Activated CD8-positive, alpha-beta memory T cell treated with anti-CD3 and anti-CD28 coated beads for 48 hours (primary cell): ENCODE results near the gene CACHD1.

Experiments
- DNase-seq, 3 experiments: peaks; one replicate each; pipeline ENCODE4 v3.0.0-alpha.2; 2020; ENCODE audit warnings: low read depth in 2 of 3, low spot score in 2 of 3

Gene CACHD1

DNA sequence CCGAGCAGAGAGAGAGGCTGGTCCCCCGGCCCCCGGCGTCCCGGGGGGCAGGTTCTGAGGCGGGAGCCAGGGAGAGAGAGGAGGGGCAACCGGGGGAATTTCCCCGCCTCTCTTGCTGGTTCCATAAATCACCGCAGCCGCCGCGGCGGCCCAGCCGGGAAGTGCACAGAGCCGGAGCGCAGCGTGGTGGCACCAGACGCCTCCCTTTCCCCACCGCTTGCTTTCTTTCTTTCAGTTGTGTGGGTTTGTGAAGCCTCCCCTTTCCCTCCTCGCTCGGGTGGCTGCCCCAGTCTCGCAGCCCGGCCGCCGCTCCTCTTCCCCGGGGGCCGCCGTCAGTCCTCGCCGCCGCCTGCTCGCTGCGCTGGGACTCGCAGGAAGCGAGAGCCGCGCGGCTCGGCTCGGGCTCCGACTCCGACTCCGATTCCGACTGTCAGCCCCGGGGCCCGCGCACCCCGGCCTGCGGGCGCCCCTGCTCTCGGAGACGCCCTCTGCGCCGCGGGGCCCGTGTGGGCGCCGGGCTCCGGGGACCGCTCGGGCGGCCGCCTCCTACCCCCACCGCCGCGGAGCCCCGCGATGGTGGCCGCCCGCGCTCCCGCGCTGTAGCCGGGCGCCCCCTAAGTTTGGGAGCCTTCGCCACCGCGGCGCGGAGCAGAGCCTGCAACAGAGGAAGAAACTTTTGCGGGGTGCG, at the start of gene CACHD1:
CACHD1 (plus strand) TSS at position 153 of the 688 bp plus-strand sequence. CDS start 616 bp downstream, outside the sequence.
- DNase-seq = peak; percentile 22 to 56 (median 38)

DNA sequence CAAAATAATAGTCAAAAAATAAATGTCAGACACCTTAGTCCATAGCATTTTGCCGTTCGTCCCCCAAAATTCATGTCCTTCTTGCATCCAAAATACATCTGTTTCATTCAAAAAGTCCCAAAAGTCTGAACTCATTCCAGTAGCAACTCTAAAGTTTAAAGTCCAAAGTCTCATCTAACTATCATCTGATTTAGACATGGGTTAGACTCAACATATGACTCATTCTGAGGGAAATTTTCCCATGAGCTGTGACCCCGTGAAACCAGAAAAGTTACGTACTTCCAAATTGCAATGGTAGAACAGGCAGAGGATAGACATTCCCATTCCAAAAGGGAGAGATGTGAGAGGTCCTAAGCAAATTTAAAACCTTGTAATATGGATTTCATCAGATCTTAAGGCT, 48.6 kb upstream of the CACHD1 start:
- DNase-seq = no peak

DNA sequence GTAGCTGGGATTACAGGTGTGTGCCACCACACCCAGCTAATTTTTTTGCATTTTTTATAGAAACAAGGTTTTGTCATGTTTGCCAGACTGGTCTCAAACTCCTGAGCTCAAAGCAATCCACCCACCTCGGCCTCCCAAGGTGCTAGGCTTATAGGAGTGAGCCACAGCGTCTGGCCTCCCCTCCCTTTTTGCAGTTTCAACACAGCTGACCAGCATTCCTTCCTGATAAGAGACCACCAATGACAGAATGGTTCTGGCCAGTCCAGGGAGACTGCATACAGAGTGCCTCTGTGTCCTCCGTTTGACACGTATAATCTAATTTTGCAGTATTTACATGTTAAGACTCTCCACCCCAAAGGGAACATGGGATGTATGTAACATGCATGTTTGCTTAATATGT, 46.4 kb upstream of the CACHD1 start:
- DNase-seq = no peak

DNA sequence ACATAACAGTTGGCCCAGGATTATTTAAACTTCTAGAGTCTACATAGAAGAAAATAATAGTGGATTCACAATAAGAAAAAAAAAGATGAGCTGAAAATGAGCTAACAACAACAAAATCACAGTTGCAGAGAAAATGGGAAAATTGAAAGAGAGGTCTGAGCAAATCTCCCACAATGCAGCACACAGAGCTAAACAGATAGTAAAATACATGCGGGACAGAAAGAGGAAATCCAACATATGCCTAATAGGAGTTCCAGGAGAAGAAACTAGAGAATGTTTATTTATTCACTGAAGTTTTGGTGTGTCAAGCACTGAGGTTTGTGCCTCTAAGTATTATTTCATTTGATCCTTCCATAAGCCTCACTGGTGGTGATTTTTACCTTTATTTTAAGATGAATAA, 45.5 kb upstream of the CACHD1 start:
- no peak for DNase-seq

DNA sequence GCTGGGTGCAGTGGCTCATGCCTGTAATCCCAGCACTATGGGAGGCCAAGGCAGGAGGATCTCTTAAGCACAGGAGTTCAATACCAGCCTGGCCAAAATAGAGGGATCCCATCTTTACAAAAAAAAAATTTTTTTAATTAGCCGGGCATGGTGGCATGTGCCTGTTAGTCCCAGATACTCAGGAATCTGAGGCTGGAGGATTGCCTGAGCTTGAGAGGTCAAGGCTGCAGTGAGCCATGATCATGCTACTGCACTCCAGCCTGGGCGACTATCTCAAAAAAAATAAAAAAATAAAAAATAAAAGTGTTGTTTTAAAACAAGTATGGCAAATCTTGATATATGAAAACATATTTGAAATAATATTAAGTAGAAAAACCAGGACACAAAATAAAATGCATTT, 44.4 kb upstream of the CACHD1 start:
- no peak for DNase-seq

DNA sequence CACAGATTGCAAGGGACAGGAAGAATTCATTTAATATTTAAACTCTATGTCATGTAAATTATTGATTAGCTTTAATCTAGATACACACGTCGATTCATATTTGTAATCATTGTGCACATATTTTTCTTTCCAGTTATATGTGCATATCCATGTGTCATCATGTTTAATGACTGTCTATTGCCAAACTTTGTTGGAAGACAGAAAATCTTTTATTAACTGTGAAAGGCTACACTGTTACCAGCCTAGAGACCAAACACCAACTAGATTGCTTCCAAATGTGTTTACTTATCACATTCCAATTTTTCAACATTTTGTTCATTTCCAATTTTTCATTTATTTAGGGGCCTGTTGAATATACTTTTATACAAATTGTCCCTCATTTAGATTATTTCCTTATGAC, 43.2 kb upstream of the CACHD1 start:
- DNase-seq = no peak

DNA sequence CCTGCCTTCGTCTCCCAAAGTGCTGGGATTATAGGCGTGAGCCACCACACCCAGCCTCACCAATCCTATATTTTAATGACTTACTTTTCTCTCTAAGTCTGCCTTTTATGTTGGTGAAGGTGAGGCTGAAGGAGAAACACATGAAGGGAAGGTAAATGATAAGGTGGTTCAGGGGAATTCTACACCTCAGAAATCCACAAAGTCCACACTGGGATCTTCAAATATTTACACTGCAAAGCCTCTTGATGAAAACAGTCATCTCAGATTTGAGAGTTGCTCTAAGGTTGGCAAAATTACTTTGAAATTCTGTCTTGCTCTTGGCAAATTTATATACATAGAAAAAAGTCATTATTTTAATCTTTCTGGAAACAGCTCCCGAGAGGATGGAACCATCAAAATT, 42.0 kb upstream of the CACHD1 start:
- no peak for DNase-seq

DNA sequence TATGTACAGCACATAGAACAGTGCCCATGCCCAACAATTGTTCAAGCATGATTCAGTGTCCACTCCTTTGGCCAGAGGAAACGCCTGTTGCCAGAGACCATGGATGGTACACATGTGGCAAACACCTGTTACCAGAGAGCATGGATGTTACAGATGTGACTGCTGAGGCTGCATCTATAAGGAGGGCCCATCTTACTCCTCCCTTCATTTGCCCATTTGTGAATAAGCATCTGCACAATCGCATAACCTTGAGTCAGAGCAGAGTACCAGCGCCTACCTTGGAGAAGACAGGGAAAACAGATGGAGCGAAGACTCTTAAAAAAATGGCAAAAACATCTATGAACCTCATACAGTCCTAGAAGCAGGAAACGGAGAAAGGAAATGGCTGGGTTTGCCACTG, 36.6 kb upstream of the CACHD1 start:
- DNase-seq = no peak

DNA sequence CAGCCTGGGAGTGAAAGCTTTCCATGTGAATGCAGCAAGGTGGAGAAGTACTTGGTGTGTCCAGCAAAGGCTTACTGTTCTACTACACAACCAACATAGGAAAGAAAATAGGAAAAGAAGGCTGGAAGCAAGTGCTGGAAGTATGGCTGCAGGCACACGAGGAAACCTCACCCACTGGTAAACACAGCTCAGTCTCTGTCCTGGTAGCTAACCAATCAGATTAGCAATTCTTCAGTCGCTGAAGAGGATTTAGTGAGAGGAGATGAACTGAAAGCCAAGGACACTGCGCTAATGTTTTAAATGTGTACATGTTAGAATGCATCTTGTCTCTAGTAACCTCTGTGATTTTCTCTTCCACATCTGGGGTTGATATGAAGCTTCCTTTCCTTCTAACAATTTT, 36.2 kb upstream of the CACHD1 start:
- DNase-seq = no peak

DNA sequence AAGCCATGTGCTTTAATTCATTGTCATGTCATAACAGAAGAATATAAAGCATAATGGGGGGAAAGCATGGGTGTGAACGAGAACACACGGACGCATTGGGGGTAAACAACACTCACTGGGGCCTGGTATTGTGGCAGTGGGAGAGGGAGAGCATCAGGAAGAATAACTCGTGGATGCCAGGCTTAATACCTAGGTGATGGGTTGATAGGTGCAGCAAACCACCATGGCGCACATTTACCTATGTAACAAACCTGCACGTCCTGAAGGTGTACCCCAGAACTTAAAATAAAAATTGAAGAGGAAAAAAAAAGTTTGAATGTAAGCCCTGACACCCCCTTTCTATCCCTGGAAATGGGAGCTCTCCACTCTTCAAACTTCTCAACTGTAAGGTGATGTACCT, 34.9 kb upstream of the CACHD1 start:
- no peak for DNase-seq

DNA sequence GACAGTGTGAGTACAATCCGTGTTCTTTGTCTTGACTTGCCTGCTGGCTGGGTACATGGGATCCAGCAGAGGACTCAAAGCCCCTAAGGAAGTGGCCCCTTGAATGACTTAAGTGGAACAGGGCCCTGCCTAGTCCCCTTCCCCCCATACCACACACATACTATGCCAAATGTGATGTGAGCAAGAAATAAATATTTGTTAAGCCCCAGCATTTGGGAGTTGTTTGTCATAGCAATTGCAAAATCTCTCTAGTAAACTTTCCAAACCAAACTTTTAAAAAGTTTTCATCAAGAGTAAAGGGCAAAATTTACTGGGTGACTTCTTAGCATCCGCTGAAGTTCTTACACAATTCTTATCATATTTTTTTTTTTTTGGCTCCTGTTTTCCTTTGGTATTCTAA, 32.5 kb upstream of the CACHD1 start:
- no peak for DNase-seq

DNA sequence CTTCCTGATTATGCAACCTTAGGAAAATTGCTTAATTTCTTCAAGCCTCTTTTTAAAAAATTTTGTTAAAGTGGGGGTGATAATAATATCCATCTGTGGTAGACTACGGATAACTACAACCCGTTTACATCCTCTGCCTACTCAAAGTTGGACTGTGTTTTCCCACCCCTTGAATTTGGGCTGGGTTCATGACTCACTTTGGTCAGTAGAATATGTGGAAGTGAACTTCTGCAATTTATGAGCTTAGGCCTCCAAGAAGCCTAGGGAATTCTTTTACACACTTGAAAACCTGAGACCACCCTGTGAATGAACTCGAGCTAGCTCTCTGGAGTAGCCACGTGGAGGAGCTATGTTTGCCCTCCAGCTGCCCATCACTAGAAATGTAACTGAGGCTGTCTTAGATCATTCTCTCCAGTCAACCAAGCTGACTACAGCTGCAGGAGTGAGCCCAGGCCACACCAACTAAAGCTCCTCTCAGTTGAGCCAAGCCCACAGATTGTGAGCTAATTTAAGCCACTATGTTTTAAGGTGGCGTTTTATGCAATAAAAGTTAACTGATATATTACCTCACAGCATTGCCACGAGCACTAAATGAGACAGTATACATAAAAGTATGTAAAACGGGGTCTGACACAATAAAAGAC, 29.6 kb upstream of the CACHD1 start:
- no peak for DNase-seq

DNA sequence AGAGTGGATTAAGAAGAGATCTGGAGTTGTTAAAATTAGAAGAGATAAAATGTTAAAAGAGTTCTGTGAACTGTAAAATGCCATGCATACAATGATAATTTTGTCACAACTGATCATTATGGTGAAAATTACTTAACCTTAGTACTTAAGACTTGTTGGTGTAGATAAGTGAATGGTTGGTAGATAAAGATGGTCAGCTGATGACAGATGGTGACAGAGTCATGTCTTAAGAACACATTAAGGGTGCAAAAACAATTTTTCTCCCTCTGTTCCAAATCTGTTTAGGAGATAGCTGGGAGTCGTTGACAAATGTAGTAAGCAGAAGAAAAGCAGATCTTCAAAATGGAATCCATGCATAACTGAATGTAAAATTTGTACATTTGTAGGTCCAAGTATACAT, 18.5 kb upstream of the CACHD1 start:
- no peak for DNase-seq

DNA sequence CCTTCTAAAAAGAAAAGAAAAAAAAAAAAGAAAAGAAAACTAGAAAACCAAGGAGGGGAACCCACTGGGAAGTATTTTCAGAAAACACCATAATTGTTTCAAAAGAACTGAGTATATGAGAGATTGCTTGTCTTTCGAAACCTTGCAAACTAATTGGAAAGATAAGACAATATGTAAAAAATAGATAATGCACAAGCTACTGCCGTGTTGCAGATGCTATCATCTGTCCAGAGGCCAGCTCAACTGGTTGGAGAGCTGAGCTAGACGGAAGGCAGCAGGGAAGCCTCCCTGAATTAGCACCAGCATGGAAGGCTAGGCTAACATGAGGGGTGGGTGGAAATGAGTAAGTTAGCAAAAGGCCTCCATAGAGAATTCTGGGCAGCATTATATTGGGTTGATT, 16.2 kb upstream of the CACHD1 start:
- DNase-seq = no peak

DNA sequence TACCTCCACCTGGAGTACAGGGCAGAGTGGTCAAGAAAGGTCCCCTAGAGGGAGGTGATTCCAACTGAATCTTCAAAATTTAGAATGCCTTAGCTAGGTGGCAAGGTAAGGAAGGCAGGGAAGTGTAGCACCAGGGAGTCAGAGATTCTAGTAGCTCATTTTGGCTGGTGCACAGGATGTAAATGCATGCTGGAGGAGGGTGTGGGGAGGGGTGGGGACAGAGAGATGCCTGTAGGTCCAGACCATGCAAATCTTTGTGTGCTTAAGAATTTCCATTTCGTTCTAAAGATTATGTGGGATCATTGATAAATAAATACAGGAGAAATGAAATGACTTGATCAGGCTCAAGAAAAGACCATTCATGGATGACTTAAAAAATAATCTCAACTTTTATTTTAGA, 11.0 kb upstream of the CACHD1 start:
- DNase-seq = no peak

DNA sequence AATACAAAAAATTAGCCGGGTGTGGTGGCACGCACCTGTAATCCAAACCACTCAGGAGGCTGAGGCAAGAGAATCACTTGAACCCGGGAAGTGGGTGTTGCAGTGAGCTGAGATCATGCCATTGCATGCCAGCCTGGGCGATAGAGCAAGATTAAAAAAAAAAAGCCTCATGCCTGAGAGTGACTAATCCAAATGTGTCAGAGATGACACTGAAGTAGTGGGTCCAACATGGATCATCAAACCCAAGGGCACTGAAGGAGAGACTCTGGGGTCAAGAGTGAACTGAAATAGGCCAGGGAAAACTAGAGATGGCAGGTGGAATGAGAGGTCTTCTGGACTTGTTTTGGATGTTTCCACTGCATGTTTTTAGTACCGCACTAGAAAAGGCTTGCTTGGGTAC, 10.2 kb upstream of the CACHD1 start:
- DNase-seq = no peak

DNA sequence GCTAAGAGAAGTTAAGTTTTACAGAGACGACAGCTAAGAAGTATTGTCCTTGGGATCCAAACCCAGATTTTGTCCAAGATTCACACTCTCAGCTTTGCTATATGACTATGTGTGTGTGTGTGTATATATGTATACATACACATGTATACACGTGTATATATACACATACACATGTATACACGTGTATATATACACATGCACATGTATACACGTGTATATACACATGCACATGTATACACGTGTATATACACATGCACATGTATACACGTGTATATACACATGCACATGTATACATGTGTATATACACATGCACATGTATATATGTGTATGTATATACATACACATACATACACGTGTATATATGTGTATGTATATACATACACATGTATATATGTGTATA, 3.9 kb upstream of the CACHD1 start:
- DNase-seq = no peak

DNA sequence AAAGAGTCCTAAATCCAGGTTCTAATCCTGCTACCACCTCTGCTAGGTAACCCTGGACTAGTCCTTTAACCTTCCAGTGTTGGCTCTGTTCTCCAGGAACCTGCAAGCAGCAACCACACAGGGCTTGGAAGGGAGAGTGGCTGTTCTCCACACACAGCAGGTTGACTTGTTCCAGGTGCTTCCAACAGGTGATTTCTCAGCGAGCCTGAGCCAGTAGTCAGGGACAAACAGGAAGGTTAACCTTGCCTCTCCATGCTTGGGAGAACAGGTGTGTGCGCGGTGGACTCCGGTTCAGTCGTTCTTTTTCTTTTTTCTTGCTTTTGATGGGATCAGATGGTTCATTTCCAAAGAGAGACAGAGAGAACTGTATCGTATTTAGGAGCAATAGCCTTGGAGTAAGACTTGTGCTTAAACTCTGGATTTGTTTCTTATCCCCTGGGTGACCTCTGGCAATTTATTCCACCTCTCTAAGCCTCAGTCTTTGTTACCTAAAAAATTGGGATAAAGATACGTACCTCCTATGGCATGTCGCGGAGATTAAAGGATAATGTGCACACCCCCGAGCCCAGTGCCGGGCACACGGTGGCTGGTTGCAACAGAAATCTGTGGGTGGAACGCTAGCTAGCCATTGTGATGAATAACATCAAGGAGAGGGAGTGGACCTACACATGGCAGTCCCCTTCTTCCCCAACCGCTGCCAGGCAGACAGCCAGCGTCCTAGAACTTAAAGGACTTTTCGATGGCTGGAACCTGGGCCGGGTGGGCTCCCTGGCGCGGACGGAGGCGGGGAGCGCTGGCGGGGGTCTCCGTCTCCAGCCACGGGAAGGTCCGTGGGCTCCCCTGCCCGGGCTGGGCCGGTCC, 583 bp upstream of the CACHD1 start:
- DNase-seq = no peak

DNA sequence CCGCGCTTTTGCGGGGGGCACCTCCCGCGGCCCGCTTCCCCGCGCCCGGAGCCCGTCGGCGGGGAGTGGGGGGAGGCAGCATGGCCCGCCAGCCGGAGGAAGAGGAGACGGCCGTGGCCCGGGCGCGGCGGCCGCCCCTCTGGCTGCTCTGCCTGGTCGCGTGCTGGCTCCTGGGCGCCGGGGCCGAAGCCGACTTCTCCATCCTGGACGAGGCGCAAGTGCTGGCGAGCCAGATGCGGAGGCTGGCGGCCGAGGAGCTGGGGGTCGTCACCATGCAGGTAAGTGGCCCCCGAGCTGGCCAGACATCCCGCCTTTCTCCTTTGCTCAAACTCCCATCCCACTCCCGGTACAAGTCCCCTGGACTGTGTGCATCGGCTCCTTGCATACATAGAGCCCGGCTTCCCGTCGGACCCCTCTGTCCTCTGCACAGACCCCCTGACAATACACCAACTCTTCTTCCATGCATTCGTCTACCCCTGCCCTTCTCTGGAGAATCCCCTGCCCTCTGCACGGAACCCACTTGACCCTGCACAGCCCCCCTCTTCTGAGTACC, 812 bp downstream of the CACHD1 start:
- DNase-seq = no peak

DNA sequence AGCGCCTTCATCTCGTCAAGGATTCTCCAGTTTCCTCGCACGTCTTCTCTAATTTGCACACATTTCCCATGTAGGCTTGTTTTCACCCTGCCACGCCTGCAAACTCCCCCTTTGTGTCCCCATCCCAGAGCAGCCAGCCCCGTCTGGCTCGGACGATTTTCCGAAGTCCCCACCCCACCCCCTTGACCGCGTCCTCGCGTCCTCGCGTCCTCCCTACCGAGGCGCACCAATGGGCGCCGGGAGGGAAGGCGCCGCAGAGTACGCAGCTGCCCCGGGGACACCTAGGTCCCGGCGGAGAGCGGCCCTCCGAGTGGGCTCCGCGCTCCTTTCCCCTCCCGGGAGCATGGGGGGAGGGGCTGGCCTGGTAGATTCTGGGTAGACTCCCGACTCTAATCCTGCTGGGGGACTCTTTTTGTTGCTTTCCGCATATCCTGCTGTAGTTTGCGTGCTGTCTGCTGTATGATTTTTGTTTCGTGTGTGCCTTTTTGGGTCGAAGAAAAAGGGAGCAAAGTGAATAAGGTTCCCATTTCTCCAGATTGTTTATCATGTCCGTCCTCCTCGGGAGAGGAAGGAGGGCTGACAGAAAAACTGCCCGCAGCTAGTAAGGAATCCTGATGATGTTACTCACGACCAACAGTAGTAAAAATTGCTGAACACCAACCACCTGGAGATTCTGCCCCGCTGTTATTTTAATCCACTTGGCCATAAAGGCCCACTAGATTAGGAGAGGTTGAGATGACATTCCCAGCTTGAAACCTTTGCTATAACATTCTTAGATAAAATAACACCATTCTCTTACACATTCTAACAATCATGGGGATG, 1.5 kb downstream of the CACHD1 start:
- DNase-seq = peak in 1 of 3 experiments; percentile 4

DNA sequence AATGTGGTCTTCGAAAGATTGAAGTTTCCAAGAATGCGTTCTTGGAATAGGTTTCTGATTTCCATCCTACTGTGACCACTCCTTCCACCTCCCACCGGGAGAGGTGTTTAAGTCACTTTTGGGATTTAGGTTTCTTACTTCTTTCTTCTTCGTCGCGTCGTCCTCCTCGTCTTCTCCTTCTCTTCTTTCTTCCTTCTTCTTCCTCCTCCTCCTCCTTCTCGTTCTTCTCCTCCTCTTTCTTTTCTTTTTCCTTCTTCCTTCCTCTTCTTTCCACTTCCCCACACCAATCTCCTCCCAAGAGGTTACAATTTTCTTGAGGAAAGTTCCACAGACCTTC, 2.1 kb downstream of the CACHD1 start:
- no peak for DNase-seq
